HepG2 (cell line): Measurements from ENCODE around the gene TAF4B.

ENCODE experiments used
- FOXC1 ChIP-seq: sonication (generic); formaldehyde crosslinking; IDR thresholded peaks from 2 replicates; pipeline ENCODE4 v1.8.0; 2022; ENCODE audit warnings: mild to moderate bottlenecking, missing genetic modification reagents, borderline replicate concordance
- POLR2A ChIP-seq, 2 experiments: IDR thresholded peaks; 2 replicates each; pipeline ENCODE4 v1.6.1; 2011; ENCODE audit warnings: low read depth in 2 of 2, low read length in 2 of 2, mild to moderate bottlenecking in 1 of 2, moderate library complexity in 1 of 2; ENCODE audit not compliant: insufficient read depth in 1 of 2

- TF ChIP-seq FOXC1 (CRISPR knock-in tag) (no peak), POLR2A (IDR thresholded peaks at IDR 0.05; ENCODE audit: insufficient read depth in 1 of 2, low read depth in 2 of 2, low read length in 2 of 2) (no peak)
Observed at GRCh38 chr18:26196605-26197004, 29.6 kb upstream of the TAF4B start.
